T-helper 17 cell (primary cell): ENCODE results near the gene COPB1. TPM values are rescaled to one million over a fixed set of nuclear protein-coding genes. Genes with fewer than 3 reads are reported as not detected.

Experiments
- ATAC-seq: fragments of 150-1000 bp; cut with Tn5 transposase; 2 replicates; pipeline ENCODE4 v1.10.0; 2021; ENCODE audit warnings: mild to moderate bottlenecking, moderate library complexity
- DNase-seq, 3 donors: peaks; one replicate each; pipeline versions ENCODE4 v3.0.0 to v3.0.0-alpha.2; 2020 to 2021
- H3K9me3 ChIP-seq: one replicate; pipeline ENCODE4 v1.7.0; 2013; ENCODE audit warnings: low read length, mild to moderate bottlenecking; ENCODE audit not compliant: control insufficient read depth, poor library complexity, severe bottlenecking
- H3K27ac Mint-ChIP-seq: one replicate; pipeline ENCODE4 v1.8.0; 2022; ENCODE audit warnings: mild to moderate bottlenecking, moderate library complexity, mixed read lengths
- H3K27me3 Mint-ChIP-seq: one replicate; pipeline ENCODE4 v1.8.0; 2022; ENCODE audit warnings: mixed read lengths
- H3K36me3 Mint-ChIP-seq: one replicate; pipeline ENCODE4 v1.8.0; 2022; ENCODE audit warnings: low read depth, mixed read lengths
- H3K4me1 Mint-ChIP-seq: one replicate; pipeline ENCODE4 v1.8.0; 2022; ENCODE audit warnings: mild to moderate bottlenecking, mixed read lengths
- H3K4me3 Mint-ChIP-seq: one replicate; pipeline ENCODE4 v1.8.0; 2022; ENCODE audit warnings: mild to moderate bottlenecking, moderate library complexity, mixed read lengths
- total RNA-seq, 4 donors: library from RNA in 2 of 4; stranded (reverse) in 2 of 4; gene quantifications; one replicate each; pipeline ENCODE4 v1.2.3 and lab custom pipeline; 2022 to 2026

The COPB1 gene
- total RNA-seq, 2 donors from 2014 or later = 59.5 to 74.2 TPM

GRCh38 chr11:14413307-14414069 is 86.1 kb downstream of the COPB1 start:
- no peak for DNase-seq
- Mint-ChIP-seq H3K27ac (no peak overlapping the region), H3K27me3 (no peaks in the 10 kb centered on the region), H3K4me3 (no peak overlapping the region), H3K4me1 (peaks cover 30% of the 10 kb centered on the region), H3K36me3 (no peaks in the 10 kb centered on the region)
- no peak for ATAC-seq
- no peaks in the 10 kb centered on the region for H3K9me3 ChIP-seq

- no peak for DNase-seq
- Mint-ChIP-seq H3K4me1 (peaks cover 25% of the 10 kb centered on the region), H3K36me3 (no peaks in the 10 kb centered on the region), H3K27ac (no peak overlapping the region), H3K27me3 (no peaks in the 10 kb centered on the region), H3K4me3 (no peak overlapping the region)
- no peaks in the 10 kb centered on the region for H3K9me3 ChIP-seq
- ATAC-seq = no peak
These were observed 87.8 kb downstream of the COPB1 start for GRCh38 chr11:14411818-14412217.

GRCh38 chr11:14409891-14410290 is 89.7 kb downstream of the COPB1 start:
- no peak overlapping the region for H3K4me3 Mint-ChIP-seq
- DNase-seq (no peak), ATAC-seq (no peak)

GRCh38 chr11:14408612-14409011 is 91.0 kb downstream of the COPB1 start:
- H3K9me3 ChIP-seq = no peaks in the 10 kb centered on the region
- Mint-ChIP-seq H3K27me3 (no peaks in the 10 kb centered on the region), H3K4me3 (no peak overlapping the region), H3K27ac (no peak overlapping the region), H3K4me1 (peaks cover 5% of the 10 kb centered on the region), H3K36me3 (no peaks in the 10 kb centered on the region)
- ATAC-seq = no peak
- no peak for DNase-seq

More at GRCh38 chr11:14409891-14410290, 89.7 kb downstream of the COPB1 start:
- H3K27me3 Mint-ChIP-seq = no peaks in the 10 kb centered on the region
- no peak overlapping the region for H3K27ac Mint-ChIP-seq
- no peaks in the 10 kb centered on the region for H3K9me3 ChIP-seq
- H3K36me3 Mint-ChIP-seq = no peaks in the 10 kb centered on the region
- peaks cover 12% of the 10 kb centered on the region for H3K4me1 Mint-ChIP-seq

Other genes with a start within 250 kb of the COPB1 start
- gene RRAS2, start 140.6 kb downstream of the COPB1 start, total RNA-seq = 10 to 100 TPM; 19.1 to 26.2 TPM
- 100 to 1,000 TPM; 140 to 166 TPM for gene PSMA1, start 20.6 kb upstream of the COPB1 start, total RNA-seq
- 10 to 100 TPM; 68.9 to 90.4 TPM for gene PDE3B, start 144.0 kb upstream of the COPB1 start, total RNA-seq